ENCODE measurements around the gene MOGAT2.
"Not testable (repeated sequence)": the region's sequence is repeated elsewhere in the genome, so short reads cannot be mapped to it uniquely, and the experiment has no call there.

Gene MOGAT2

DNA sequence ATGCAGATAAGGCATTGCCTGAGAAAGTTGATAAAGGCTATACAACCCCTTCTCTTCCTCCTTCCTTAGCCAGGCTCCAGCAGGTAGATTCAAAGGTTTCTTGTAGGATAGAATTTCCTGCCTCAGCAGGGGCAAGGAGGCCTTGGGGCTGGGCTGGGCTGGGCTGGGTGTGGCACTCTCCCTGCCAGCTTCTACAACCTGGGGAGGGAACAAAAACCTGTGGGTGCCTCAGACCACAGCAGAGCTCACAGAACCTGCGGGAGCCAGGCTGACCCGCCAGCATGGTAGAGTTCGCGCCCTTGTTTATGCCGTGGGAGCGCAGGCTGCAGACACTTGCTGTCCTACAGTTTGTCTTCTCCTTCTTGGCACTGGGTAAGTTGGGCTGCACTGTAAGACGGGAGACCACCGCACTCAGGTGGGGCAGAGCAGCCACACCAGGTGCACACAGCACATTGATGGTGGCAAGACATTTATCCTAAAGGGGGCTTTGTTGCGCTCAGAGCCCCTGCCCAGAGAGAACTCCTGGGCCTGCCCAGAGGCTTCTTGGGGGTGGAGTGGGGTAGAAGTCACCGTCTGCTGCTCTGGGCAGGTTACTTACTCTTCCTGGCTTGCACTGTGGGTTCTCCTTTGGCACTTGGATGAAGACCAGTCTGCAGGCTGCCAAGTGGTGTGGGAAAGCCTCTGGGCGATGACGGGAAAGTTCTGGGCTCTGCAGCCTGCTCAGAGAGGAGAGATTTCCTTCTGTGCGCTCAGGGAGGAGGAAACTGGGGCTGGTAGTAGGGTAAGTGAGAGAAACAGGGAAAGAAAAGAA is at the start of gene MOGAT2:
TSS of gene MOGAT2 (plus strand) at position 231 of the 811 bp plus-strand sequence. CDS start at position 282, 51 bp downstream.
- DNase-seq, result no peak

DNA sequence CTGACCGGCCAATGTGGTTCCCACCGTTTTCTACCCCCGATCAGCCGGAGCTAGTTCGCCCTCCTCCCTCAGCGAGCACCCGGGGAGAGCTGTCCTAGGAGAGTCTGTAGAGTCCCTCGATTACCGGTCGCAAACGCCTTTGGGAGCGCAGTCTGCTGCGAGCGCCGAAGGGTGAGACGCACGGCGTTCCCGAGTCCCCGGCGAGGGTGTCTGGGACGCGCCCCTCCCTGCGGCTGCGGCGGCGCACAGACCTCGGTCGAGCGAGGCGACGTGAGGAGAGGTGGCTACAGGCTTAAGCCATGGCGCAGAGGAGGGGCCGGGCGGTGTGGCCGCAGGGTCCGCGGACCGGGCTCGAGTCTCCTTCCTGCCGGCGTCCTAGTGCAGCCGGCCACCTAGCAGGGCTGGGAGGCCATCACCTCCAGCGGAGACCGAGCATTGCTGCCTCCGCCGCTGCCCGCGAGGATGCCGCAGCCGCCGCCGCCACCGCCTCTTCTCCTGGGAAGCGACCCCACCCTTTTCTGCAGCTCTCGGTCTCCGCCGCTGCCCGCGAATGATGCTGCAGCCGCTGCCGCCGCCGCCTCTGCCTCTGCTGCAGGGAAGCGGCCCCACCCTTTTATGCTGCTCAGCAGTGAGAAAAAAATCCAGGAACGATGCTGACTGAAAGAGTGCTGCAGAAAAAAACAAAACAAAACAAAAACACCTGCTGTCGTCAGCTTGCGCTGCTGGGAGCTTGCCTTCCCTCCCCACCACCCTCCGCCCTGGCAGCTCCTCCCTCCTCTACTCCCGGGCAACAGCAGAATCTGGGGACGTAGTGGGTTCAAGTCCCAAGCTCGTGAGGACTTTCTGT is 49.0 kb upstream of the MOGAT2 start, which contains the start of gene MAP6:
TSS of gene MAP6 (minus strand) at position 588 of the 847 bp plus-strand sequence. CDS start 669 bp downstream, outside the sequence.
- DNase-seq, result peak; percentile 83

DNA sequence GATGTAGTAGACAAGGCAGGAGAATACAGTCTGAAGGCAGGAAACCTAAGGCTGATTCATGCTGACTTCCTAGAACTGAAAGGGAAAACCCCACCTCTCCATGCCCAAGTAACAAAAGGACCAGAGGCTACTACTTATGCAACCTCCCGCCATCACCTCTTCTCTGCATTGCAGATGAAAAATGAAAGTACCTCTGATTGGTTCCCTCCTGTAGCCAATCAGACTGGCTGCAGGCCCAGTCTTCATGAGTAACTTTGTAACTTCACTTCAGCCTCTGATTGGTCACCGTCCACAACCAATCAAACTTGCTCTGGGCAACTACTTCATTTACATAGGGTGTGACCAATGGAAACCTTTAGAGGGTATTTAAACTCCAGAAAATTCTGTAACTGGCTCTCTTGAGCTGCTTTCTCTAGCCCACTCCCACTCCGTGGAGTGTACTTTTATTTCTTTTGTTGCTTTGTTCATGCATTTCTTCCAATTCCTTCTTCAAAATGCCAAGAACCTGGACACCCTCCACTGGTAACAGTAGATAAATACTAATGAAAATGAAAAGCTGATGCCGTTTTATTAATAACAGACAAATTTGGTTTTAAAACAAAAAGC is 43.6 kb upstream of the MOGAT2 start:
- no peak for DNase-seq

DNA sequence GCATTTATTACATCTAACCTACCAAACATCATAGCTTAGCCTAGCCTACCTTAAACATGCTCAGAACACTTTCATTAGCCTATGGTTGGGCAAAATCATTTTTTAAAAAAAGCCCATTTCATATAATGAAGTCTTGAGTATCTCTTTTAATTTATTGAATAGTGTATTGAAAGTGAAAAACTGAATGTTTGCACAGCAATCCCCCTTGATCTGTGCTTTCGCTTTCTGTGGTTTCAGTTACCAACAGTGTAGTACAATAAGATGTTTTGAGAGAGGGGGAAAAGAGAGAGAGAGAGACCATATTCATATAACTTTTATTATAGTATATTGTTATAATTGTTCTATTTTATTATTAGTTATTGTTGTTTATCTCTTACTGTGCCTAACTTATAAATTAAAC is 40.4 kb upstream of the MOGAT2 start:
- no peak for DNase-seq

DNA sequence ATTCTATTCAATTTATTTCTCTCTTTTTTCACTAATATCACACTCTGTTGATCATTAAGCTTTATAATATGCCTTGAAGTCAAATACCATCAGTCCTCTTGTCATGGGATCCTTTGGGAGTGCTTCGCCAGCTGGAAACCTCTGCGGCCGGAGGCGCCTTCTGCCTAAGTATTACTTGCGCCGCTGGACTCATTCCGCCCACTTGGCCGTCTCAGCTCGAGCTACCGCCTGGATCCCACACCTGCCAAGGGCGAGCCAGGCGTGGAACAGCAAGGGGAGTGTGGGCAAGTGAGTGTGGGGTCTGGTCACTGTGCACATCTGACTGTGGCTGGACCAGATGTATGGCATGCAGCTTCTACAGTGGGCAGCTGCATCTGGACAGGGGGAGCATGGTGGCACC is 39.7 kb upstream of the MOGAT2 start:
- no peak for DNase-seq

DNA sequence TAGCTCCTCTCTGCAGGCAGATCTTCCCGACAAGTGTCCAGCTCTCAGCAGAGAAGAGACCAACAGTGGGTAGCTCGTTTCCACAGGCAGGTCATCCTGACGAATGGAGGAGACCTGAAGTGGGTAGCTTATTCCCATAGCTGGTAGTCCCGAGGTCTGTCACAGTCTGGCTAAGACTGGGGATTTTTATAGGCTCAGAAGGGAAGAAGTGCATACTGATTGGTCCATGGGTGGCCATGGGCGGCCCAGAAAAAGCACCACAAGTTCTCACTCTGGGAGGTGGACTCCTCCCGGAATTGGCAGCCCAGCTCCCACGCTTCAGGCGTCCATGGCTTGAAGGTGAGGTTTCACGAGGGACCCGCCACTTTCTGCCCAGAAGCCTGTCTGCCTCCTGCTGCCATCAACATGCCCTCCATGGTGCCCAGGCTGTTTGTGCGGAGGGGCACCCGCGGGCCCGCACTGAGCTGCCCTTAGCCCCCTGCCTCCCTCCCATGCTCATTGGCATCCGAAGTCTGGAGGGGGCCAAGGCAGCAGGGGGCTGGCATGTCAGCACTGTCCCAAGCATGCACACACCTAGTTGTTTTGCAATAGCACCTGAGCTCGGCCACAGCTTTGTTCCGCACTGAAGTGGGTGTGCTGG is 38.9 kb upstream of the MOGAT2 start:
- DNase-seq, result no peak

DNA sequence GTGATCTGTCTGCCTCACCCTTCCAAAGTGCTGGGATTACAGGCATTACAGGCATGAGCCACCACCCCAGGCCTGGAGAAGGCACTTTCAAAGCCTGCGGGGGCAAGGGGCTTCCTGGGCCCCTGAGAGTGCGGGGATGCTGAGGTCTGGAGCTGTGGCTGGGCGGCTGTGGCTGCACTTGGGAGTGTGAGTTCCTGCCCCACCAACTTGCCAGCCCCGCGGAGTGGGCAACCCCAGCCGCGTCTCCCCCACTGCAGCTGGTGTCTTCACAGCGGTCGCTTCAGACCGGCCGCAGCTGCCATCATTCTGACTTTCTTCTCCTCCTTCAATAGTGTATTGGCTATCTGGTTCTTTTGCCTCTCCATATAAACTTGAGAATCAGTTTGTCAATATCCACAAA is 38.1 kb upstream of the MOGAT2 start:
- DNase-seq, result no peak

DNA sequence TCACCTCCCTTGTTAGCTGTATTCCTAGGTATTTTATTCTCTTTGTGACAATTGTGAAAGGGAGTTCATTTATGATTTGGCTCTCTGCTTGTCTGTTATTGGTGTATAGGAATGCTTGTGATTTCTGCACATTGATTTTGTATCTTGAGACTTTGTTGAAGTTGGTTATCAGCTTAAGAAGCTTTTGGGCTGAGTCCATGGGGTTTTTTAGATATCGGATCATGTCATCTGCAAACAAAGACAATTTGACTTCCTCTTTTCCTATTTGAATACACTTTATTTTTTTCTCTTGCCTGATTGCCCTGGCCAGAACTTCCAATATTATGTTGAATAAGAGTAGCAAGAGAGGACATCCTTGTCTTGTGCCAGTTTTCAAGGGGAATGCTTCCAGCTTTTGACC is 33.8 kb upstream of the MOGAT2 start:
- not testable (repeated sequence) for DNase-seq

DNA sequence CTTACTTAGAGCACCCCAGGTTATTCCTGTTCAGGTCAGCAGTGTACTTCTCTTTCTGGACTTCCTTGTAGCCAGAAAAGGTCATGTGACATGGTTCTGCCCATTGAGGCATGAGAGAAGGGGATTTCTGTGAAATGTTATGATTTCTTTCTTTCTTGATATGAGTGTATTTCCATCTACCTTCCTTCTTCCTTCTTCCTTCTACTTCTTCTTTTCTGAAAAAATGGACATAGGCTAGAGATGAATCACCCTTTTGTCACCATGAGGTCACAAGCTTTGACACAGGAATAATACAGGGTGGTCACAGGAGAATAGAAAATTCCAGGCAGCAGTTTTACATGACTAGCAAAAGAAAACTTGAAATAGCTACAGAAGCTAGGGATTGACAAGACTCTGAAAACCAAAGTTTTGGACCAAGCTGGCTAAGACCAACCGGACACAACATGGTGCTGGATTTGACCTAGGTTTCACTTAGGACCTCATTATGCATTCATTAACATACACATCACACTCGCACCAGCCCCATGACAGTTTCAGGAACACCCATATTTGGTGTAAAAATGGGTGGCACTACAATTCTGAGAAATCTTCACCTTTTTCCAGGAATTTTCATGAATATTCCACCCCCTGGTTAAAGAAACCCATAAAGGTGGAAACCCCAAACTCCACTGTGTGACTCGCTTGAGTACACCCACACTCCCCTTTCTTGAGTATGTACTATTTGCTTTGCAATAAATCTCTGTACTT is 27.6 kb upstream of the MOGAT2 start:
- DNase-seq, result no peak

DNA sequence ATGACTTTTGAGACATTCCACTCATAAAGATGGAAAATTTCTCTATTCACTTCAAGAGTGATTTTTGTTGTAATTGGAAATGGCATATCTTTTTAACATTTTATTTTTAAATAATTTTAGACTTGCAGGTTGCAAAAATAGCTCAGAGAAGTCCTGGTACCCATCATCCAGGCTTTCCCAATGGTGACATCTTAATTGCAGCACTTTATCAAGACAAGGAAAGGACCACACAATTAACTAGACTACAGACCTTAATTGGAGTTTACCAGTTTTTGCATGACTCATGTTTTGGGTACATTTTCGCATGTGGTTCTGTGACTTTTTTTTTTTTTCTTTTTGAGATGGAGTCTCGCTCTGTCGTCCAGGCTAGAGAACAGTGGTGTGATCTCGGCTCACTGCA is 25.8 kb upstream of the MOGAT2 start:
- DNase-seq, result no peak

DNA sequence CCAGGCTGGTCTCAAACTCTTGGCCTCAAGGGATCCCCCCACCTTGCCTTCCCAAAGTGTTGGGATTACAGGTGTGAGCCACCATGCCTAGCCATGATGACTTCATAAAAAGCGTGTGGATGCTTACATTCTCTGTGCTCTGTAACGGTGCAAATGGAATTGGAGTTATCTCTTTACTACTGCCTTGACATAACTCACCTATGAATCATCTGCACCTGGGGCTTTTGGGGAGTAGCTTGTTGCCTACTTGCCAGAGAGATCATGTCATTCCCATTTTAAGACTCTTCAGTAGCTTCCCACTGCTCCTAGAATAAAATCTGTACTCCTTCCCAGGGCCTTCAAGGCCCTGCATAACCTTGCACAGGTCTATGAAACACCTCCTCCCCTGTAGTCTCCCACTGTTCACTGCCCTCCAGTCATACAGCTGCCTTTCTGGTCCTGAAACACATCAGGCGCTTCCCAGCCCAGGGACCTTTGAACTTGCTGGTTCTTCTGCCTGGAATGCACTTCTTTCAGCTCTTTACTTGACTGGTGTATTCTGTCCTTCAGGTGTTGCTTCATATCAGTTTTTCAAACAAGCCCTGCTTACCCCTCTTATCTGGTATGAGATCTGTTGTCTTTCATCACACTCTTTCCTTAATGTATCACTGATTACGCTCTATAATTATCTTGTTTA is 19.6 kb upstream of the MOGAT2 start:
- no peak for DNase-seq

DNA sequence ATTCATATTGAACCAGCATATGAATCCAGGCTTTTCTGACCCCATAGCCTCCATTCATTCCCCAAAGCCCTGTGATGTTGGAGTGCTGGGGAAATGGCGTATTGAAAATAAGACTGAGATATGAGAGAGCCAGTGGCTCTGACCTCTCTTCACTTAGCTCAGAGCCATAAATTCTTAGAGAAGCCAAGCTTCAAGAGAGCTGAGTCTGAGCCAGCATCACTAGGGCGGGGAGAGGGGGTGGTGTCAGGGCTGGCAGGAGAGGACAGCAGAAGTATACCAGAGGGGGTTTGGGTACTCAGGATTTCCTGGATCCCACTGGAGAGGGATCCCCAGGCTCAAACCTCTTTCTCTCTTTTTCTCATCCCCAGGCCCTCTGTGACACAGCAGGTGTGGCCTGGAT is 16.7 kb upstream of the MOGAT2 start:
- DNase-seq, result no peak

DNA sequence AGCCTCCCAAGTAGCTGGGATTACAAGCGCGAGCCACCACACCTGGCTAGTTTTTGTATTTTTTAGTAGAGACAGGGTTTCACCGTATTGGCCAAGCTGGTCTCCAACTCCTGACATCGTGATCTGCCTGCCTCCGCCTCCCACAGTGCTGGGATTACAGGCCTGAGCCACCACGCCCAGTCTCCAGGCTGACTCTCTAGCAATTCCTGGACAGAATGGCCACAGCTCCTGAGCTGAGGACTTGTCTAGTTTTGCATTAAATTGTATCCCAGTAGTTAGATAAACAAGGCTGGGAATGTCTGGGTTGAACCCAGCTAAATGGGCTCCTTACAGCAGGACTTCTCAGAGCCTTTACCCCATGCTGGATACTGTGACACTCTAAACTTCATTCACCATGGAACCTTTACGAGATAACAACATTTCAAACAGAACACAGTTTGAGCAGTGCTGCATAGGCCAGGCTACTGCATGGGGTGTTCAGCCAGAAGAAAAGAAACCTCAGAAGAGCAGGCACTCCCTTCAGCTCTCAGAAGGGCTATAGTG is 13.9 kb upstream of the MOGAT2 start:
- no peak for DNase-seq

DNA sequence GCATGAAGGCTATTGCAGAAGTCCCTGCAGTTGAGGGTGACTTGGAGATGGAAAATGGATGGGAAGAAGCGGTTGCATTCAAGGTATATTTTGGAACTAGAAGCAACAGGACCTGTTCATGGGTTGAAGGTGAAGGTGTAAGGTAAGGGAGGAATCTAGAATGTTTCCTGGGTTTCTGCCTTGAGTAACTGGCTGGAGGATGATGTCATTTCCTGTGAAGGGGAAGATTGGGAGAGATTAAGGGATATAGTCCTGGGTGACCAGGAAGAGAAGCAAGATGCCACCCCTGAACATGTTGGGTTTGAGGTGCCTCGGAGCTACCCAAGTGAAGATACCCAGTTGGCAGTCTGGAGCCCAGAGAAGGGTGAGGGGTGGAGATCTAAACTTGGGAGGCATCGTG is 12.1 kb upstream of the MOGAT2 start:
- DNase-seq, result no peak

DNA sequence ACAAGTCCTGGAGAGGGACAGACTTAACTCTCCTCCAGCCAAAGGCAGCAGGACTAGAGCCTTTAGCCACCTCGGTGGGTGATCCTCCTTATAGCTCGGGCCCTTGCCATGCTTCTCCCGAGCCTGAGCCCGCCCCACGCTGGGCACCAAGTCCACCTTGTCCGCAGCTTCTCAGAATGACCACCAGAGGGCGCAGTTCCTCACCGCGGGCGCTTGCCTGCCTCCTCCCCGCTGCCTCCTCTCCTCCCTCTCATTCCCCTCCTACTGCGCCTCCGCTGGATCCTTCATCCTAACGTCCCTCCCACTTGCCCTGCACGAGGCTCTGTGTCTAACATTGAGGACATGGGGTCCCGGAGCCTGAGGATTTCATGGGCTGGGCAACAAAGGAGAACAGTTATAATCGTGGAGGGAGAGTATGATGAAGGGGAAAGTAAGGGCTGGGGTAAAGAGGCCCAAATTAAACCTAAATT is 11.3 kb upstream of the MOGAT2 start:
- DNase-seq, result peak; percentile 84

DNA sequence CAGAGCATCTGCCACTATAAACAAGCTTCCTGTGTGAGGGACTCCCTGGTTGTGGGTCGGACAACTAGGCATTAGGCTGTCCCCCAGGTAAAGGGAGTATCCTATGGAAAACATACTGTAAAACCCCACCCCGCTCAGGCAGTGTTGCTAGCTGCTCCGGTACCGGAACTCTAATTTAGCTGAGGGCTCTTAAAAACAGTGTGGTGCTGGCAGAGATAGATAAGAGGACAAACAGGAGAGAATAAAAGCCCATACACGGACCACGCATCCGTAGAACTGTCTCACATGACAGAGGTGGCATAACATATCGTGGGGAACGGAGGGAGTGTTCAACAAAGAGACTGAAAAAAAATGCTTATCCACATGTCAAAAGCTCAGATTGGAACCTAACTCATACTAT is 3.4 kb upstream of the MOGAT2 start:
- DNase-seq, result no peak

DNA sequence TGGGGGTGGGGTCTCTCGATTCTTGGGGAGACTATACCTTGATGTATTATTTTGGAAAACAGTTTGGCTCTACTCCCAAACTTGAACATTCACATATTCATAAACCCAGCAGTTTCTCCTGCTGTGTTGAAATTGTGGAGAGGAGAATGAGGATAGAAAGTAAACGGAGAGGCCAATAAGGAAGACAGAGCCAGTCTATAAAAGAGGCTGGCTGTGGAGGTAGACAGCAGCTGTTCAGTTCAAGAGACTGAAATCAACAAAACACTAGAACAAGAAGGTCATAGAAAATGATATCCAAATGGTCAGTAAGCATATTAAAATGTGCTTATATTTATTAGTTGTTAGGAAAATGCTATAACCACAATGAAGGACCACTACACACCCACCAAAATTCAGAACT is 1.9 kb upstream of the MOGAT2 start:
- DNase-seq, result no peak

DNA sequence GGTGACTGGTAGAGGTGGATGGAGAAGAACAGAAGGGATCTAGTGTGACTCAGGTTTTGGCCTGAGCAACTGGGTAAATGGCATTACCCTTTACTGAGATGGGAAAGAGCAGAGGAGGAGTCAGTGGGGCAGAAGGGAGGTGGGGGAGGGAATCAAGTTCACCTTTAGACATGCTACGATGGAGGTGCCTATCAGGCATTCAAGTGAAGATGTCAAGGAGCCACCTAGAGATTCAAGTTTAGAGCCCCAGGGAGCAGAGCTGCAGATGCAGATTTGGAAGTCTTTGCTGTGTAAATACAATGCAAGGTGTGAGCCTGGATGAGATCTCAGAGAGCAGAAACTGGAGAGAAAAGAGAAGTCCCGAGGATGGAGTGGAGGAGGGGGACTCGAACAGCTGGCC is 979 bp upstream of the MOGAT2 start:
- DNase-seq, result no peak

DNA sequence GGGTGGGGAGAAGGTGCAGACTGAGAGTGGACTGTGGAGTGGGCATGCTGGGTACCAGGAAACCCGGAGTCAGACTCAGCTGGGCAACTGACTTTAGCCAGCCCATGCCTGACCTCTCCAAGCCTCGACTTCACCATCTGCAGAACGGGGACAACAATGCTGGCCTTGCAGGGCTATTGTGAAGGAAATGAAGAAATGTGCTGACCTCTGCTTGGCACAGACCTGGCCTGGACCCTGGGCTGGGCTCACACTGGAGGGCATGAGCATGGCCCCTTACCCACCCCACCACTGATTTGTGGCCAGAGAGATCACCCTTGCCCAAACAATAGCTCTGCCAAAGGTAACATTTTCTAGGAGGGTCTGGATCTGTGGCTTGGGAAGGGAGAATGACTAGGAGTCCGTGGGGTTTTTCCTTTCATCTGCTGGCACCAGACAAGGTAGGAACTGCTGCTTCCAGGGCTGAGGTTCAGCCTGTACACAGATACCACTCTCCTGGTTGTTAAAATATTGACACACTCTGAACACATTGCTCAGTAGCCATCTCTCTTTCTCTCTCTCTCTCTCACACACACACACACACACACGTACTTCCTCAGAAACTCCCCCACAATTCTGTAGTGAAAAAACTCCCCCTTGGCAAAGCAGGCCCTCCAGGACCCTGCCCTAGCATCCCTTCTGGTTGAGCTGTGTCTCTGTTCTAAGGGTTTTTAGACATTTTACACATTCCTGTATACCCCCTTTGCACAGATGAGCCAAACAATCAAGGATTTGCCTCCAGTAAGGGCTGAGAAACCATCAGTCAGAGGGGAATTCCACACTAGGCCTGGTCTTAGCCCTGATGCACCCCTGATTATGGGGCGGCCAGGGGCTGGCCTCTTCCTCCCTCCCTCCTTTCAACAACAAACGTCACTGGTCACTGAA is 1.0 kb downstream of the MOGAT2 start:
- no peak for DNase-seq
